ELR (cell line): ENCODE data around the gene DCDC2C.

ENCODE experiments used
- DNase-seq: peaks from one replicate; pipeline ENCODE4 v3.0.0-alpha.2; 2015; ENCODE audit warnings: low read depth

The DCDC2C gene

DNA sequence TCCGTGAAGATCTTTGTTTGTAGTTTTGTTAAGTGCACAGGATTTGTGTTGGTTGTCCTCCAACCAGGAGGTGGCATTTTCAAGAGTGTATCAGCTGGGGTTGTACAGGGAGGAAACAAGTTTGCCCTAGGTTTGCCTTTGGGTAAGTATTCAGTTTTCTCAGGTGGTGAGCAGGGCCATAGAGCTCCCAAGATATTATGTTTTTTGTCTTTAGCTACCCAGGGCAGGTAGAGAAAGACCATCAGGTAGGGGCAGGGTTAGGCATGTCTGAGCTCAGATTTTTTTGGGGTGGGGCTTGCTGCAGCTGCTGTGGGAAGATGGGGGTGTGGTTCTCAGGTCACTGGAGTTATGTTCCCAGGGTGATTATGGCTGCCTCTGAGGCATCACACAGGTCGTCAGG, 191.6 kb downstream of the DCDC2C start:
- no peak for DNase-seq
